Tibial artery (tissue), 4 donors: ENCODE measurements around the gene ITGA2B.

Experiments
- DNase-seq, 2 donors: peaks; one replicate each; pipeline ENCODE4 v3.0.0-alpha.2; 2019
- H3K27ac ChIP-seq, 2 donors: fragments of 200-600 bp; sonication (generic) in 1 of 2; 1 replicate in 1 of 2; 2 replicates in 1 of 2; pipeline ENCODE4 v1.5.1; 2018 to 2019; ENCODE audit warnings: mild to moderate bottlenecking in 1 of 2
- H3K27me3 ChIP-seq, 2 donors: fragments of 200-600 bp; sonication (generic) in 1 of 2; one replicate each; pipeline versions ENCODE4 v1.5.1 to v1.6.0; 2016 to 2019
- H3K36me3 ChIP-seq, 3 donors: fragments of 200-600 bp; sonication (generic) in 2 of 3; one replicate each; pipeline ENCODE4 v1.5.1; 2016 to 2019; ENCODE audit warnings: mild to moderate bottlenecking in 2 of 3
- H3K4me1 ChIP-seq, 4 donors: fragments of 200-600 bp; sonication (generic) in 2 of 4; 1 replicate in 3 of 4; 2 replicates in 1 of 4; pipeline ENCODE4 v1.5.1; 2016 to 2019
- H3K4me3 ChIP-seq, 2 donors: fragments of 200-600 bp; sonication (generic) in 1 of 2; 1 replicate in 1 of 2; 2 replicates in 1 of 2; pipeline ENCODE4 v1.5.1; 2018 to 2019; ENCODE audit warnings: mild to moderate bottlenecking in 2 of 2
- H3K9me3 ChIP-seq, 3 donors: fragments of 200-600 bp; sonication (generic) in 1 of 3; one replicate each; pipeline ENCODE4 v1.5.1; 2016 to 2019
- intact Hi-C: fragments of 100-400 bp; cut with DNase I; formaldehyde crosslinking; loops from one replicate; pipeline ENCODE4 v1.15.0; 2023; ENCODE audit warnings: low total_unique reads
- TF ChIP-seq, protein P1 (sequence below), 2 experiments: fragments of 200-600 bp in 1 of 2; fragments of 450-650 bp in 1 of 2; IDR thresholded peaks; one replicate each; pipeline ENCODE4 v1.5.1; 2017 to 2019; ENCODE audit warnings: antibody characterized with exemption in 2 of 2, mild to moderate bottlenecking in 1 of 2, moderate library complexity in 1 of 2

The ITGA2B gene

DNA sequence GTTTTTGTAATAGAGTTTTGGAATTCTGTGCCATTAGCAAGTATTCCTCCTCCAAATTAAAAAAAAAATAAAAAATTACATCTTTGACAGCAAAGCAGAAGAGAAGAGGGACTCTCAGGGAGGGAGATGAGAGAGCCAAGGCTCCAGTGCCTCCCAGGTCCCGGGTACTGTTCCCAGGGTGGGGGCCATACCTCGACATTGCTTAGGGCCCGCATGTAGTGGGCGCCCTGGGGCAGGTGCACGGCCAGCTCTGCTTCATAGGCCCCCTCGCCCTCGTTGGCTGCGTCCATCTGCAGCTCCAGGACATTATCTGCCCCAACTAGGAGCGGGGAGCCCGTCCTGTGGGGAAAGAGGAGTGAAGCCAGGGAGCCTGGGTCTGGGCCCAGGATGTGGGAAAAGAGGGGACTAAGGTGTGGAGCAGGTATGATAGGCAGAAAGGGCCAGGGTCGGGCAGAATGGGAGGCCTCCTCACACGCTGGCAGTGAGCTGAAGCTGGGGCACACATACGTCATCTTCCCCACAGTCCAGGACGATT, 11.2 kb downstream of the ITGA2B start:
- TF ChIP-seq, protein P1, sequence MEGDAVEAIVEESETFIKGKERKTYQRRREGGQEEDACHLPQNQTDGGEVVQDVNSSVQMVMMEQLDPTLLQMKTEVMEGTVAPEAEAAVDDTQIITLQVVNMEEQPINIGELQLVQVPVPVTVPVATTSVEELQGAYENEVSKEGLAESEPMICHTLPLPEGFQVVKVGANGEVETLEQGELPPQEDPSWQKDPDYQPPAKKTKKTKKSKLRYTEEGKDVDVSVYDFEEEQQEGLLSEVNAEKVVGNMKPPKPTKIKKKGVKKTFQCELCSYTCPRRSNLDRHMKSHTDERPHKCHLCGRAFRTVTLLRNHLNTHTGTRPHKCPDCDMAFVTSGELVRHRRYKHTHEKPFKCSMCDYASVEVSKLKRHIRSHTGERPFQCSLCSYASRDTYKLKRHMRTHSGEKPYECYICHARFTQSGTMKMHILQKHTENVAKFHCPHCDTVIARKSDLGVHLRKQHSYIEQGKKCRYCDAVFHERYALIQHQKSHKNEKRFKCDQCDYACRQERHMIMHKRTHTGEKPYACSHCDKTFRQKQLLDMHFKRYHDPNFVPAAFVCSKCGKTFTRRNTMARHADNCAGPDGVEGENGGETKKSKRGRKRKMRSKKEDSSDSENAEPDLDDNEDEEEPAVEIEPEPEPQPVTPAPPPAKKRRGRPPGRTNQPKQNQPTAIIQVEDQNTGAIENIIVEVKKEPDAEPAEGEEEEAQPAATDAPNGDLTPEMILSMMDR (IDR thresholded peaks at IDR 0.05), result no peak
- no peak overlapping the region for H3K4me3 ChIP-seq
- H3K36me3 ChIP-seq, result no peaks in the 10 kb centered on the region
- H3K4me1 ChIP-seq, result no peaks in the 10 kb centered on the region
- DNase-seq, result no peak
- intact Hi-C loops, result no loop called here
- peaks cover 0 to 64% of the 10 kb centered on the region in 2 donors for H3K27me3 ChIP-seq
- no peak overlapping the region for H3K27ac ChIP-seq
- no peaks in the 10 kb centered on the region for H3K9me3 ChIP-seq

DNA sequence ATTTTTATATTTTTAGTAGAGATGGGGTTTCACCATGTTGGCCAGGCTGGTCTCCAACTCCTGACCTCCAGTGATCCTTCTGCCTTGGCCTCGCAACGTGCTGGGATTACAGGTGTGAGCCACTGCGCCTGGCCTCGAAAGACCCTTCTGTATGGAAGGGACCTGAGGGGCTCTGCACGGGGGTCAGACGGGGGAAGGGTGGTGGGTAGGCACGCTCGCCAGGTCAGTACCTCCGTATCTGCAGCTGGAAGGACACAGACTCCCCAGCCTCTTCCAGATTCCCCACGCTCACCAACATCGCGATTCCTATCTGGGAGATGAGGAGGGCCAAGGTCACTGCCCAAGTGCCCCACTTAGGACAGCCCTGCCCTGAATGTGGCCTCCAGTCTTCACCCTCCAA, 12.7 kb downstream of the ITGA2B start:
- intact Hi-C loops, result no loop called here
- Histone ChIP-seq H3K27me3 (peaks cover 0 to 76% of the 10 kb centered on the region in 2 donors), H3K36me3 (no peaks in the 10 kb centered on the region)

DNA sequence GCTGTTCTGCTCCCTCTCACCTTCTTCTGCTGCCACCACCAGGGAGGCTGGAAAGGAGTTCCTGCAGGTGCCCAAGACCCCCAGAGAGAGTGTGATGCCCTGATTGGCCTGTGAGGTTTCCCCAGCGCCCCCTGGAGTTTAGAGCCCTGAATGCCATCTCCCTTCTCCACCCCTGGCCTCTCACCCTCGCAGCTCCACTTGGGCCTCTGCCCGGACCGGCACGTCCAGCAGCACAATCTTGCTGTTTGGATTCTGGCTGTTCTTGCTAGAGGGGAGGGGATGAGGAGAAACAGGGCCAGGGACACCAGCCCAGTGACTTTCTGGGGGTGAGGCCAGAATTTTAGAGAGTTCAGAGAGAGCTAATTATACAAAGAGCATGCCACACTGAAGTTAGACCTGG, 13.3 kb downstream of the ITGA2B start:
- peaks cover 0 to 80% of the 10 kb centered on the region in 2 donors for H3K27me3 ChIP-seq
- H3K4me3 ChIP-seq, result no peak overlapping the region
- no peaks in the 10 kb centered on the region for H3K9me3 ChIP-seq
- no peak for DNase-seq
- no peaks in the 10 kb centered on the region for H3K4me1 ChIP-seq
- H3K27ac ChIP-seq, result no peak overlapping the region
- H3K36me3 ChIP-seq, result no peaks in the 10 kb centered on the region
- TF ChIP-seq, protein P1 (IDR thresholded peaks at IDR 0.05), result no peak
- intact Hi-C loops, result no loop called here

More for the DNA sequence above, 12.7 kb downstream of the ITGA2B start:
- Histone ChIP-seq H3K27ac (no peak overlapping the region), H3K9me3 (no peaks in the 10 kb centered on the region), H3K4me1 (no peaks in the 10 kb centered on the region), H3K4me3 (no peak overlapping the region)
- DNase-seq, result no peak
- TF ChIP-seq, protein P1 (IDR thresholded peaks at IDR 0.05), result no peak

DNA sequence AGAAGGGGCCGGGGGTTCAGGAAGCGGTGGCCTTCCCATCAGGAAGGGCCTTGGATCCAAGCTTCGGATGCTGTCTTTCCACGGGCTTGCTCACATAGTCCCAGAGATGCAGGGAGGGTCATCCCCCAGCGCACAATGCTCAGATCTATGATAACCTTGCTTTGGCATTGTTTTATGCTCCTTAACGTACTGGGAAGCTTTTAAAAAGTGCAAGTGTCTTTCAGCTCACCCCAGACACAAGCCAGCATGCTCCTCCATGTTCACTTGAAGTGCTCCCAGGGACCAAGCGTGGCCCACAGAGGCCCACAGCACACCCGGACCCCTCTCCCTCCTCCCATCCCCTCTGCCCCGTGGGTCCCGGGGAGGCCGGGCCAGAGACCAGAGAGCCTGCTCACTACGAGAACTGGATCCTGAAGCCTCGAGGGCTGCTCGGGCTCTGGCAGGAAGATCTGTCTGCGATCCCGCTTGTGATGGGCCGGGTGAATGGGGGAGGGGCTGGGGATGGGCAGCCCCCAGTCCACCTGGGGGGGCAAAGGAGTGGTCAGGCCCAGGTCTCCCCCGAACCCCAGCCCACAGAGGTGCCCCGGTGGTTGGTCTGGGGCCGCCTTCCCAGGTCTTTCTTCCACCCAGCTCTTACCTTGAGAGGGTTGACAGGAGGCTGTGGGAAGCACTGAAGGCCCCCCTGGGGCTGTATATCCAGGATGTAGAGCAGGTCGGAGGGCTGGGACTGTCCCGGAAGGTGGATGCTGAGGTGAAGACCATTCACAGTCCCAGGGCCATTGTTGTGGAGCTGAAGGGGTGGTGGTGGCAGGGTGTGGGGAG, 14.0 kb downstream of the ITGA2B start:
- Histone ChIP-seq H3K9me3 (no peaks in the 10 kb centered on the region), H3K27me3 (peaks cover 0 to 81% of the 10 kb centered on the region in 2 donors), H3K4me1 (no peaks in the 10 kb centered on the region), H3K4me3 (no peak overlapping the region), H3K27ac (no peak overlapping the region), H3K36me3 (no peaks in the 10 kb centered on the region)
- TF ChIP-seq, protein P1 (IDR thresholded peaks at IDR 0.05), result no peak
- intact Hi-C loops, result no loop called here
- no peak for DNase-seq

DNA sequence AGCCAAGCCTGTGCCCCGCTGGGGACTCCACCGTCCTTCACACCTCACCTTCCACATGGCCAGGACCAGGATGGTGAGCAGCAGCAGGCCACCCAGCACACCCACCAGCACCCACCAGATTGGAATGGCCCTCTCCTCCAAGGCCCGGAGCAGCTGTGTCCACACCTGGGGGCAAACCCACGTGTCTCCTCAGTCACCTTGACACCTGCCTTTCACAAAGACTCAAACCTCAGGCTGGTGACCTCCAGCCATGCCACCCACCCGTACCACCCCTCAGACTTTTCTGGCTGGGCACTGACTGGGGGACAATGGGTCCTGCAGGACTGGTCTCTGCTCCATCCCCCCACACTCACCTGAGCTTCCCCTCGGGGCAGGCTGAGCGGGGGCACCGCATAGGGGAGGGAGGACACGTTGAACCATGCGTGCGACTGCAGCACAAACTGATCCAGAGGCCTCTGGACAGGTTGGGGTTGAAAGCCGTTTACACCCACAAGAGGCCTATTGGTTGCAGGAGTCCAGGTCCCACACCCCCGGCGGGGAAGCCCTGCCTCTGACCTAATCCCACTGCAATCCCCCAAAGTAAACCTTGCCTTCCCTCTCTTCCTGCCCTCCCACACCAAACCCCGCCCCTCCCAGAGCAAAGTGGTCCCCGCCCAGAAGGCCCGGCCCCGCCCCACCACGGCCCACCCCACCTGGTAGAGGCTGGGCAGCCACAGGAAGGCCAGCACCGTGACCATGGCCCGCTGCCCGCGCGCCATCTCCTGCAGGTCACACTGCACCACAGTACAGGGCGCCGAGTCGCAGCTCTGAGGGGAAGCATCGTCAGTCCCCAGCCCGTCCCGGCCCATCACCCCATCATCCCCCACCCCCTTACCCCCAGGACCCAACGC, 14.9 kb downstream of the ITGA2B start:
- H3K36me3 ChIP-seq, result no peaks in the 10 kb centered on the region
- H3K9me3 ChIP-seq, result no peaks in the 10 kb centered on the region
- H3K4me1 ChIP-seq, result no peaks in the 10 kb centered on the region
- intact Hi-C loops, result no loop called here
- TF ChIP-seq, protein P1 (IDR thresholded peaks at IDR 0.05), result no peak
- DNase-seq, result peak in 1 of 2 donors; percentile 60
- H3K27ac ChIP-seq, result no peak overlapping the region
- H3K27me3 ChIP-seq, result peaks cover 0 to 83% of the 10 kb centered on the region in 2 donors
- no peak overlapping the region for H3K4me3 ChIP-seq
